CD1c-positive myeloid dendritic cell (primary cell): ENCODE data around the gene ZNF672.
"Not testable (repeated sequence)": the region's sequence is repeated elsewhere in the genome, so short reads cannot be mapped to it uniquely, and the experiment has no call there.

Experiments used
- DNase-seq: peaks from one replicate; pipeline ENCODE4 v3.0.0-alpha.2; 2016; ENCODE audit errors: extremely low spot score

ZNF672 gene

GRCh38 chr1:248886237-248886895, 48.3 kb downstream of the ZNF672 start:
- DNase-seq = no peak

DNA sequence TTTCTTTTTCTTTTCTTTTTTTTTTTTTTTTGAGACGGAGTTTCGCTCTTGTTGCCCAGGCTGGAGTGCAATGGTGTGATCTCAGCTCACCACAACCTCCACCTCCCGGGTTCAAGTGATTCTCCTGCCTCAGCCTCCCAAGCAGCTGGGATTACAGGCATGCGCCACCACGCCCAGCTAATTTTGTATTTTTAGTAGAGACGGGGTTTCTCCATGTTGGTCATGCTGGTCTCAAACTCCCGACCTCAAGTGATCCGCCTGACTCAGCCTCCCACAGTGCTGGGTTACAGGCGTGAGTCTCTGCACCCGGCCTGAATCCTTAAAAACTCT, 51.9 kb downstream of the ZNF672 start:
- not testable (repeated sequence) for DNase-seq

DNA sequence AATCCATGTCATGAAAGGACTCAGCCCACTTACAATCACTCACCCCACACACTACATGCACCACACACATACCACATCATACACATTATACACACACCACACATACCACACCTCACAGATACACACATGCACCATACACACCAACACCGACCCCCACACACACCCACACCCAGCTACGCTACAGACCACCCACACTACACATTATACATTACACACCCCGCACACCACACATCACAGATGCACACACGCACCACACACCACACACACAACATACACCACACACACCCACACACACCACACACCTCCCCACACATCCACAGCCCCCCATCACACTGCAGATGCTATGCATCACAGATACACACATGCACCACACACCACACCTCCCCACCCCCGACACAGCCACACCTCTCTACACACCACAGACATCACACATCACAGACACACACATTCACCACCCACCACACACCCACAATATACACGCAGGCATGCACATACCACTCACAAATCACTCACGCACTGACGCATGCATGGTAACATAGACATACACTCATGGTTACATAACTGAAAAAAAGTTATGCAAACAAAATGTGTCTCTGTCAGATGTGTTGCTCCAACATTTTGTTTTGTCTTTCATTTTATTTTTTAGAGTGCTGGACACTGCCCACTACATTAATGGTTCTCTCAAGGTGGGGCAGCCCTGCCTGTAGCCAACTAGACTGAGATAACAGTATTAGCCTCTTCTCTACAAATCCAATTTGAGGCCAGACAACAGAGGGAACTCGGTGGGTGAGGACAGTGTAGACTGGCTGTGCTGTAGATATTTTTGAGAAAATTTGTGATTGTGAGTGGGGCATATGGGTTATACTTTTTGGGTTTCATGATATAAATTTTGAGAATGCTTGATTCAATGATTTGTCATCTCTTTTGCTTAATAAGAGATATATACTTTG, 52.8 kb downstream of the ZNF672 start:
- no peak for DNase-seq

DNA sequence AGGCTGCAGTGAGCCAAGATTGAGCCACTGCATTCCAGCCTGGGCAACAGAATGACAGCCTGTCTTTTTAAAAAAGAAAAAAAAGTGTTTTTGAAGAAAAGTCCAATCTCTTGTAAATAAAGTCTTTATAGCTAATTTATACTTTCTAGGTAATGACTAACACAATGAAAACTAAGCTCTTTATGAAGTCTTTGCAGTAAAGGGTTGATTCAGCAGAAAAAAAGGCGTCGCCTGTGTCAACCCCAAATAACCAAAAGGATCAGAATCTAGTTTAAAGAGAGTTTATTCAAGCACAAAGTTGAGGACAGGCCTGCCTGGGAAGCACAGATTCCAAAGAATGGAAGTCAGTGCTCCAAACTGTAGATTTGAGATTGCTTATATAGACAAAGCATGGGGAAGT, 53.7 kb downstream of the ZNF672 start:
- no peak for DNase-seq

DNA sequence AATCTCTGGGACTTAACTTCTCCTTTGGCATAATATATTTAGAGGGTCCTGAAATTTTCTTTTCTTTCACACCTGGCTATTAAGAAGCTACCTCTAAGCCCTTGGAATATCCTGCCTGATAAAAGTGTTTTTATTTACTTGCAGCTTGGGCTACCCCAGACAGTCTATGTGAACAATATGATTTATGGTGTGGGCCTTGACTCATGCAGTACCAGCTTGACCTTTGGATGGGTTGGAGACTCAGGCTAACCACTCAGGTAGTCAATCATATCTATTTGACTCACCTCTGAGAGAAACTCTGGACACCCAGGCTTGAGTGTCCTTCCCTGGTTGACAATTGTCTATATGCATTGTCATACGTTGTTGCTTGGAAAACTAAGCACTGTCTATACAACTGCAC, 54.6 kb downstream of the ZNF672 start:
- no peak for DNase-seq

GRCh38 chr1:248894837-248895236, 56.8 kb downstream of the ZNF672 start:
- DNase-seq = no peak

GRCh38 chr1:248897412-248898337, 59.7 kb downstream of the ZNF672 start:
- no peak for DNase-seq
